ENCODE data around the gene ST6GALNAC5. TPM values are rescaled to one million over a fixed set of nuclear protein-coding genes. Genes with fewer than 3 reads are reported as not detected.

The ST6GALNAC5 gene
- total RNA-seq, 1 experiment from 2014 or later, result not detected

GRCh38 chr1:77010937-77011336, 143.7 kb downstream of the ST6GALNAC5 start:
- intact Hi-C loops (cut with micrococcal nuclease; ENCODE audit: unreplicated experiment) (no loop called here), in situ Hi-C loops (cut with HindIII; ENCODE audit: low pct_unique_long_range_greater_than_20kb, low sequenced_read_pairs) (no loop called here)
- no TSS peak for BruUV-seq (replicated peaks)

GRCh38 chr1:77012066-77012465, 144.8 kb downstream of the ST6GALNAC5 start:
- no peak for ATAC-seq
- no peak for DNase-seq (ENCODE audit: low read depth, low spot score)
- H3K27me3 ChIP-seq (ENCODE audit: control insufficient read depth, insufficient read depth, low read length), result no peaks in the 10 kb centered on the region
- no peak for TF ChIP-seq POLR2AphosphoS5 (IDR thresholded peaks at IDR 0.05; ENCODE audit: low read depth, low read length)
- TF ChIP-seq SIN3A (IDR thresholded peaks at IDR 0.05; ENCODE audit: borderline replicate concordance, insufficient read depth, low read depth, low read length), result no peak
- TF ChIP-seq REST (IDR thresholded peaks at IDR 0.05; ENCODE audit: insufficient read depth in 1 of 2, low read depth in 2 of 2, low read length in 1 of 2), result no peak
- TF ChIP-seq TCF7L2 (IDR thresholded peaks at IDR 0.05; ENCODE audit: low read depth, low read length), result no peak
- no peak for TF ChIP-seq CTCF (IDR thresholded peaks at IDR 0.05)
- no peak overlapping the region for H3K4me3 ChIP-seq (ENCODE audit: low read depth in 2 of 2, low read length in 2 of 2)
- in situ Hi-C loops (cut with HindIII; ENCODE audit: low pct_unique_long_range_greater_than_20kb, low sequenced_read_pairs) (no loop called here), intact Hi-C loops (cut with micrococcal nuclease; ENCODE audit: unreplicated experiment) (no loop called here)
- no peak overlapping the region for H3K27ac ChIP-seq (ENCODE audit: low read length)
- H3K4me1 ChIP-seq (ENCODE audit: control insufficient read depth, insufficient read depth, low read length), result no peaks in the 10 kb centered on the region
- H3K36me3 ChIP-seq (ENCODE audit: control insufficient read depth, insufficient read depth, low read length), result no peaks in the 10 kb centered on the region
- ChIA-PET CTCF (no interaction called here), POLR2A (no interaction called here)
- H3K9me3 ChIP-seq (ENCODE audit: control insufficient read depth, insufficient read depth, low read depth, low read length), result no peaks in the 10 kb centered on the region
- BruUV-seq (replicated peaks), result no TSS peak

More at GRCh38 chr1:77010937-77011336, 143.7 kb downstream of the ST6GALNAC5 start:
- ATAC-seq (no peak), DNase-seq (ENCODE audit: low read depth, low spot score) (no peak)
- TF ChIP-seq SIN3A (IDR thresholded peaks at IDR 0.05; ENCODE audit: borderline replicate concordance, insufficient read depth, low read depth, low read length) (no peak), REST (IDR thresholded peaks at IDR 0.05; ENCODE audit: insufficient read depth in 1 of 2, low read depth in 2 of 2, low read length in 1 of 2) (no peak), POLR2AphosphoS5 (IDR thresholded peaks at IDR 0.05; ENCODE audit: low read depth, low read length) (no peak), TCF7L2 (IDR thresholded peaks at IDR 0.05; ENCODE audit: low read depth, low read length) (no peak), CTCF (IDR thresholded peaks at IDR 0.05) (no peak)
- ChIA-PET CTCF (no interaction called here), POLR2A (no interaction called here)
- H3K4me3 ChIP-seq (ENCODE audit: low read depth in 2 of 2, low read length in 2 of 2), result no peak overlapping the region
- no peaks in the 10 kb centered on the region for H3K4me1 ChIP-seq (ENCODE audit: control insufficient read depth, insufficient read depth, low read length)
- H3K27ac ChIP-seq (ENCODE audit: low read length), result no peak overlapping the region
- no peaks in the 10 kb centered on the region for H3K36me3 ChIP-seq (ENCODE audit: control insufficient read depth, insufficient read depth, low read length)
- no peaks in the 10 kb centered on the region for H3K27me3 ChIP-seq (ENCODE audit: control insufficient read depth, insufficient read depth, low read length)
- H3K9me3 ChIP-seq (ENCODE audit: control insufficient read depth, insufficient read depth, low read depth, low read length), result no peaks in the 10 kb centered on the region

Data from Panc1 (cell line).